ENCODE data around the gene AKAP7.
"Not testable (repeated sequence)": the region's sequence is repeated elsewhere in the genome, so short reads cannot be mapped to it uniquely, and the experiment has no call there.

Gene AKAP7

DNA sequence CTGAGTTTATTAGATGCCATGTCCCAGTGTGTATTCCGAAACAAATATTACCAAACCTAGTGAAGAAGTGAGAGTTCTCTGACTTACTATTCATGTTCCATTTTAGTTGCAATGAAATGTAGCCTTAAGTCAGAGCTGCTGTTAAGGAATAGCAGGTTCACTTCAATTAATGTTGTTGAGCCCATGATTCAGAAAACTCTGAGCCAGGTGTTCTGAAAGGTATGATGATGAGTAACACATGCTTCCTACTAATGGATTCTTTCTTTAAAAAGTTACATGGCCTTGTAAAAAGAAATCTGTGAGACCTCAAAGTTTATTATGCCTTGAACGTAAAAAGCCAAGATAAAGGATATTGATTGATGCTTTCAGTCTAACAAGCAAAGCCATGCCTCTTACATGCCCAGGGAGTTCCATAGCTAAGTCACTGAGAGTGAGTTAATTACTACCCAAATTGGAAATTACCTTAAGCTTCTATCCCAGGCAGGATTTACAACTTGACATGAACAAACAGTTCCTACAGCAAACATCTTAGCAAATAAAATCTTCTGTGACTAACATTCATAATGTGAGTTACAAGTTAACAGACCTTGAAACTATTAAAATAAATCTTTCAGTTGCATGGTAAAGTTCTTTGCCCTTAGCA is 122.9 kb downstream of the AKAP7 start:
- DNase-seq, result no peak

DNA sequence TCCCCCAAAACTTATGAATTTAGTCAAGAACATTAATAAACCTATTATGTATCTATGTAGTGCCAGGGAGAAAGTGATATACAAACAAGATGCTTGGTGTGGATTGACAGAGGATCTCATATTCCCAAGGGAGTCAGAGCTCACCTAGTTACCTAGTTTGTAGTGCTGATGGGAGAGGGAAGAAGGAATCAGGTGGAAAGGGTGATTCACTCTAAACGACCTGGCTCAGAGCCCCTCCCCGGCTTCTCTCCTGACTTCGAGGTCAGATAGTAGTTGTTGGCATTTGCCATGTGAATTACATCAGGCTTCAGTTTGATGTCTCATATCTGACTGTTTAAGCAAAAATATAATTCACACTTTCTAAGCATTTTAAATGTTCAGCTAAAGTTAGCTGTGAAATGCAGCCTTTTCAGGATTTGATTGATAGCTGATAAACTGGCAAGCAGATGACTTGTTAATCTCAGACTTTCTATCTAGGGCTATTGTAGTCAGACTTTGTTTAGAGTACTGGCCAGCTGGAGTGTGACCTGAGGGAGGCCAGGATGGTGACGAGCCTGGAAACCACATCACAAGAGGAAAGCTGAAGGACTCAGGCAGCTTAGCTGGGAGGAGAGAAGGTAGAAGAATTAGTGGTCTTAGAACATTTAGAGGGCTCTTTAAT is 123.7 kb downstream of the AKAP7 start:
- no peak for DNase-seq

DNA sequence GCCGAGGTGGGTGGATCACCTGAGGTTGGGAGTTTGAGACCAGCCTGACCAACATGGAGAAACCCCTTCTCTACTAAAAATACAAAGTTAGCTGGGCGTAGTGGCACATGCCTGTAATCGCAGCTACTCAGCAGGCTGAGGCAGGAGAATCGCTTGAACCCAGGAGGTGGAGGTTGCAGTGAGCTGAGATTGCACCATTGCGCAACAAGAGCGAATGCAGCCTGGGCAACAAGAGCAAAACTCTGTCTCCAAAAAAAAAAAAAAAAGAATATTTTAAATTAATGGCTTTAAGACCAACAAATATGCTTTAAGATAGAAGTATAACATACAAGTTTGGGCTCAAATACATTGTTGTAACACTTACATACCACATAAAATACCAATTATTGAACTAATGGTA is 125.7 kb downstream of the AKAP7 start:
- not testable (repeated sequence) for DNase-seq

DNA sequence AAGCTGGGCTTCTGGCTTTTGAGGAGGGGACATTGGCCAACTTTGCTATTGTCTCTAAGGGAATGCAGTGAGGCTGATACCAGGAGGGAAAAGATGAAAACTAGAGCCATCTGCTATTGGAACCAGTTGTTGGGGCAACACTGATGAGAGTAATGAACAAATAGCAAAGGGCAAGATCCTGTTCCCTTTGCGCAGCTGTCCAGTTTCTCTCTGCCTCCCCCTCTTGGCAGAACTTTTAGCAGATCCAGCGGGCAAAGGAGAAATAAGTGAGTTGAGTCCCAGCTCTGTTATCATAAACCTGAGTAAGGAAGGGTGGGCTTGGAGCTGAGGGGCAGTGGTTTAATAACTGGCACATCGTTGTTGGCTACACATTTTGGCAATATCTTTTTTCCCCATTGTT is 126.8 kb downstream of the AKAP7 start:
- DNase-seq, result no peak

DNA sequence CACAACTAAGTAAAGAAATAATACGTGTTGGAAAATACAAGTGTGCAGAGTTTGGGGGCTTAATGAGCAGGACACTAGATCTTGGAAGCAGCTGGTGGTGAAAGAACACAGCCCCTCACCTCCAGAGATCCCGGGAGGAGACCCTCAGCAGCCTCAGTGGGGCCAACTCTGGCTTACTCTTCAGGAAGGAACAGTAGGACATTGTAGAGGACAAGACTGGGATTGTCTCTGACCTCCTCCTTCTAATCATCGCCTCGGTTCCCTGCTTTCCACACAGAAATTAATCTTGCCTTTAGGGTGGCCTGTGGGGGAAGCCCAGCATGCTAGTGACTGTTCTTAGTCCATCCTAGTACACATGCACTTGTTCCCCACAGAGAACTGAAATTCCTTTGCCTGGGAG is 130.7 kb downstream of the AKAP7 start:
- no peak for DNase-seq

DNA sequence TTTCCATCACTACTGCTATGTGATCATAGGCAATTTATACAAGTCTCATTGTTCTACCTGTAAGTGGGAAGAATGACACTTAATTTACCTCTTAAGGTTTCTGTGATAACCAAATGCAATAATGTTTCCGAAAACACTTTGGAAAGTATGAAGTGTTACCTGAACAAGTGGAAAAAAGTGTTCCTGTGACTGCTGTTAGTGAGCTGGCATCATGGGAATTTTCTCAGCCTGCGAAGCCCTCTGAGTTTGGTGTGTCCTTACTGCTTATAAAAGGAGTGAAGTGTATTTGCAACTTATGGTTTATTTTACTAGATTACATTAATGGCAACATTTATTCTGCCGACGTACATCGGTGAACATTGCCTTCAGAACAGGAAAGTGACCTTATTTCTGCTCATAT is 133.0 kb downstream of the AKAP7 start:
- DNase-seq, result no peak

DNA sequence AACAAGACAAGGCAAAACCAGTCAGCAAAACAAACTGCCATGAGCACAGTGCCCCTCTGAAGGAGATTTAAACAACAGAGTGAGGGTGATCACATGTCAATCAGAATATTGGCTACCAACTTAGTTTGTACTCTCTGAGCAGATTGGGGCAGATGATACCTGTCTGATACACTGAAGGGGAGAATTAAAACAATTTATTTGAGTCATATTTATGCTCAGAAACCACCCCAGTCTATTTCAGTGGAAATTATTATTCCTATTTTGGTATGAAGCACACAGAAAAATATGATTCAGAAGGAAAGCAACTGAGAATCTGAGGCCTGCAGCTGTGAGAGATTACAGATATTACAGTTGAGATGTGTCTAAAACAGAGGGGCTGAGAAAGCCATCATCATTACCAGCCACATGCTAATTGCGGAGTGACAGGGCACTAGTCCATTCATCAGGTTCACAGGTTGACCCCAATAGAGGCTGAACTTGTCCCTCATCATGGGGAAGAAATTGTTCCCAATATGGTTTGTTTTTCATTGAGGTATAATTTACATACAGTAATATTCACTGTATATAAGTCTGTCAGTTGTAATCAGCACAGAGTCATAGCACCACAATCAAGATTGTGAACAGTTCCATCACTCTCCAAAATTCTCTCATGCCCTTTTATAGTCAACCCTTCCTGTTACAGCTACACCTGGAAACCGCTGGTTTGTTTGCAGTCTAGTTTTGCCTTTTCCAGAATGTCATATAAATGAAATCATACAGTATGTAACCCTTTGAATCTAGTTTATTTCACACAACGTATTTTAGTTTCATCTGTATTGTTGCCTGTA is 134.5 kb downstream of the AKAP7 start:
- DNase-seq, result no peak

DNA sequence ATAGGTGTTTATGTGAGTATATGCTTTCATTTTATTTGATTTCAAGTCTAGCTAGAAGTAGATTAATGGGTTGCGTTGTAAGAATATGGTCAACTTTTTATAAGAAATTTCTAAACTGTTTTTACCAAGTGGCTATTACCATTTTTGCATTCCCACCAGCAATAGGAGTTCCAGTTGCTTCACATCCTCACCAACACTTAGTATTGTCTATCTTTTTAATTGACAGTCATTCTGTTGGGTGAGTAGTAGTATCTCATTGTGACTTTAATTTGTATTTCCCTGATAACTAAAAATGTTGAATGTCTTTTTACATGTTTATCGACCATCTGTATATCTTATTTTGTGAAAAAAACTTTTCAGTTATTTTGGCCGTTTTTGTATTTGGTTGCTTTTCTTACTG is 135.3 kb downstream of the AKAP7 start:
- DNase-seq, result no peak

DNA sequence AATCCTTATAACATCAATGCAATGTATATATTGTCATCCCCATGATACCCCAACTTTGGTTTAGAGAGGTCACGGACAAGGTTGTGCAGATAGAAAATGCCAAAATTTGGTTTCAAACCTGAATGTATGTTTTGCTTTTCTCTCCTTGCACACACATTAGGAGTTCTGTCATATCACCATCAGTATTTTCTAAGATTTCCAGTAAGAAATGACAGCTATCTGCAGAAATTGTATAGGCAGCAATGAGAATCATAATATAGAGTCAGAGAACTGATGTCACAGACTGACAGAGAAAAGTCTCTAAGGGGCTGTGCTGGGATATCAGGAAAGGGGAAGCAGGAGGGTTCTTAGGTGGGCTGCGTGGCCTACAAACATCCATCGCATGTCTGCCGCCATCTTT is 140.0 kb downstream of the AKAP7 start:
- no peak for DNase-seq

DNA sequence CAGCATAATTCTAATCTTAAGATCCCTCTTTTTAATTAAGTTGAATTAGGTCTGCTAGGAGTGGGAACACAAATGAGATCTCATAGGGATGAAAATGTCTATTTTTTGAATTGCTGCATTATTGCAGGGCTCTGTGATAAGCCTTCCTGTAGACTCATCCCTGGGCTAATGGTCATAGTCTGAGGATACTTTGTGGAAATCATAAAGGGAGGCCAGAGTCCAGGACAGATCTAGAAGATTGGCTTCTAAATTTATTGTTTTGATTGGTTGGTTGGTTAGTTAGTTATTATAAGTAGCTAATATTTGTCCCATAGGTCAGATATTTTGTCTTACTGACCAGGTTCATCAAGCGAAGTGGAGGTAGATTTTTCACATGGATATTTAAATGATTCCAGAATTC is 142.3 kb downstream of the AKAP7 start:
- DNase-seq, result no peak

DNA sequence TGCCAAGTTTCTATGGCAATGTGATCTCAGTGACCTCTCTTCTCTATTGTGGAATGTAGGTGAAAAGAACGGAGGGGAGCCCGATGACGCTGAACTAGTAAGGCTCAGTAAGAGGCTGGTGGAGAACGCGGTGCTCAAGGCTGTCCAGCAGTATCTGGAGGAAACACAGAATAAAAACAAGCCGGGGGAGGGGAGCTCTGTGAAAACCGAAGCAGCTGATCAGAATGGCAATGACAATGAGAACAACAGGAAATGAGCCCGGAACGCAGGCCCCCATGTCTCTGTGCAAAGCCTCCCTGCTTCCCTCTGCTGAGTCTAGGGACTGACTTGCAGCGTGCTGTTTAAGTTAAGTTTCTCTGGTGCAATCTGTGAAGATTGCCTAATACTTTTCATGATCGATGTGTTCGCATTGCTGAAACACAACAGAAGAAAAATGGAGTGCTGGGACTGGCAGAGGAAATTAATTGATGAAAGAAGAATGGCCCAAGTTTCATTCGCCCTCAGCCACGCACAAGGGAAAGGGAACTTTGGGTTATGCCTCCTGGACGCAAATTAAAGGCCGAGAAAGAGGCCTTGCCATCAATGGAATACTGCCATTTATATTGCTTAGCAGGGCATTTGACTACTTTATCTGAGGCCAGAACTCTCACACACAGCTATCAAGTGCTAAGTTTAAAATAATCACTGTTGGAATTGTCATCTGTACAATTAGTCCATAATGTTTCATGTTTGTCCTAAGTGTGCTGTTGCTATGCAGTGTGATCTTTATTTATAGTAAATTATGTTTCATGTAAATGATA is 146.4 kb downstream of the AKAP7 start:
- peak; percentile 27 for DNase-seq

DNA sequence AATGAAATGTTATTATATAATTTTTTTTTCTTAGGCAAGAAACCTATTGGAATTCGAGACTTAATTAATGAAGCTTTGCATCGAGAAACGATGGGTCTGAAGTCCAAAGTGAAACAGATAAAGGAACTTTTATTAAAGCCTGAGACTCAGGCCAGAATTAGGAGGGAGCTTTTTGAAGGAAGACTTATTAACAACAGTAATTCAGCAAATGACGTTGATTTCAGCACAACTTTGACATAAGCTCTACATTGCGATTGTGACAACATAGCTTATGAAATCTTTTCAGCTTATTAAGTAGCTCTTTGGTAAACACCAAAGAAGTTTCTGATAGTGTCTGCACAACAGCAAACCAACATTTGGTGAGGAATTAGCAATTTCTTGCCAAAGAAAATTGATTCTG is 147.1 kb downstream of the AKAP7 start:
- no peak for DNase-seq

DNA sequence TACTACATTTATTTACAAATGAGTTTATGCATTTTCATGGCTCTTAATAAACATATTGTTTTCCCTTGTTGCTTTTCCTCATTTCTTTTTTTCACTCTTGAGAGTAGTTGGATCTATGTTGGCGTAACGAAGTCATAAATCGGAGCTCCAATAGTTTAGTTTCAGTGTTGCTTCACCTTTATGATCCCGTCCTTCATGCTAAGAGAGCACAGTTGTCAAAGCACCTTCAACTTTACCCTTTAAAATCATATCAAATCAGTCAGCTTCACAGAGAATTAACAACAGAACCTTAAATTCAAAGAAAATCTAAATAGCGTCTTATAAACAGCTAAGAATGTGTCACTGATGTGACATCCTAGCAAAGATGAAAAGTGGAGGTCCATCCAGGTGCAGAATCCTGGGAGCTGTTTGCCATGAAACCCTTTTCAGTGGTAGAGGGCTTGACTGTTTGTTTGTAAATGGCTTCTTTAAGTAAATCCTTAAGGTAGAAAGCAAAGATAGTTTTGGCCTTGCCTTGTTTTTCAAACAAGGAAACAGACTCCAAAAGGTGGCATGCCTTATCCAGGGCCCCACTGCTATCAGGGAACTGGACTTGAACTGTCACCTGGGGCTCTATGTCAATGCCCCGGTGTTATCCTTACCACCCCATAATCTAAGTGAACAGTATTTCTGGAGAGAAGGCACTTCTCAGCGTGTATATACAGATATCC is 148.4 kb downstream of the AKAP7 start:
- DNase-seq, result no peak

DNA sequence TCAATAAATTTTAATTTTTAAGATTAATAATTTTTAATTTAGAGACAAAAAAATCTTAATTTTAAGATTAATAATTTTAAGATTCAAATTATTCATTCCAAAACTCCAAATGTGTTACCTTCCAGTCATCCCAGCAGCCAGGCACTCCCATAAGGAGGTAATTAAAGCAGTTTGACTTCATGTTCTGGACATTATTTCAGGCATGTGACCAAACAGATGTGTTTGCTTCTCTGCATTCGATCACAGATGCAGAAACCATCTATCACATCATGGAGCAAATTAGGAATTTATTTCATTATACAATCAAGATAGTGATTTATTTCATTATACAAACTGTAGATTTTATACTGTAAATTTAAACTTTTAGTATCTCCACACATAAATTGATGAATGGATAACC is 150.3 kb downstream of the AKAP7 start:
- DNase-seq, result no peak

DNA sequence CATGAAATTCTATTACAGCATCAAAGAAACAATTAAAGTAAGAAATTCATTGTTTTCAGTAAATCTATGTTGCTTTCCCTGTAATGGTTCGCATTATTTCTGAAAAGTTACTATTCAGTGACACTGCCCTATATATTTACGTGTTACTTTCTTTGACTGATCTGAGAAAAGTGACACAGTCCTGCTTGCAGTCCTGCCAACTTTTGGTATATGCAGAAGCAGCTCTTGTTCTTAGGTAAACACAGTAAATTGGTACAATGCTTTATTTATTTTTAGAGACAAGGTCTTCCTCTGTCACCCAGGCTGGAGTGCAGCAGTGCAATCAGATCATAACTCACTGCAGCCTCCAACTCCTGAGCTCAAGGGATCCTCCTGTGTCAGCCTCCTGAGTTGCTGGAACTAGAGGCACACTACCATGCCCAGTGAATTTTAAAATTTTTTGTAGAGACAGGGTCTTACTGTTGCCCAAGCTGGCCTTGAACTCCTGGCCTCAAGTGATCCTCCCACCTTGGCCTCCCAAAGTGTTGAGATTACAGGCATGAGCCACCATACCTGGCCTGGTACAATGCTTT is 151.3 kb downstream of the AKAP7 start:
- no peak for DNase-seq

DNA sequence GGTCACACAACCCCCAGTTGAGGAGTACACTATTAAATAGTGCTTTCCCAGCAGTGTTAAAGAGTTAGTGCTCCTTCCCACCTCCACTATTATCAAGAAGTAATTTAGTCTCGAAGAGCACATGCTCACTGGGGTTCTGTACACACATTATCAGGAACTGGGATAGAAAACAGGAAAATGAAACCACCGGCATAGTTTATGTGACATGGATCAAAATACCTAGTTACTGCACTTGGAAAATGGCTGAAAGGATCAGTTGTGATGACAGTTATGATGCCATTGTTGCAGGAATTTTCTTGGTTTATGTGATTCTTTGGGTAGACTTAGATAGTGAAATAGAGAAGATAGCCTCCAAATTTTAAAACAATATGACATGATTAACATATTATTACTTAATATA is 152.9 kb downstream of the AKAP7 start:
- DNase-seq, result no peak

DNA sequence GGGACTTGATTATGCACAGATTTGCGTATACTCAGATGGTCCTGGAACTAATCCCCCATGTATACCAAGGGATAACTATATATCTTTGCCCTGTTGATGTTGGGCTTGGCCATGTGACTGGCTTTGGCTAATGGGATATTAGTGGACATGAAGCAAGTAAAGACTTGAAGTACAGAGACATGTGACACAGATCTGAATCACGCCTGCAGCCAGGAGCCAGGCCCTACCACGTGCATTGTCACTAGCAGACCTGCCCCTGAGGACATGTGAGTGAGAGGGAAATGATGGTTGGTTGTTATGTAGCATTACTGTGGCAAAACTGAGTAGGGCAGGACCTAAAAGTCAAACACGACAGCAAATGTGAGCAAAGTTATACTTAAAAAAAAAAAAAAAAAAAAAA is 155.7 kb downstream of the AKAP7 start:
- no peak for DNase-seq

DNA sequence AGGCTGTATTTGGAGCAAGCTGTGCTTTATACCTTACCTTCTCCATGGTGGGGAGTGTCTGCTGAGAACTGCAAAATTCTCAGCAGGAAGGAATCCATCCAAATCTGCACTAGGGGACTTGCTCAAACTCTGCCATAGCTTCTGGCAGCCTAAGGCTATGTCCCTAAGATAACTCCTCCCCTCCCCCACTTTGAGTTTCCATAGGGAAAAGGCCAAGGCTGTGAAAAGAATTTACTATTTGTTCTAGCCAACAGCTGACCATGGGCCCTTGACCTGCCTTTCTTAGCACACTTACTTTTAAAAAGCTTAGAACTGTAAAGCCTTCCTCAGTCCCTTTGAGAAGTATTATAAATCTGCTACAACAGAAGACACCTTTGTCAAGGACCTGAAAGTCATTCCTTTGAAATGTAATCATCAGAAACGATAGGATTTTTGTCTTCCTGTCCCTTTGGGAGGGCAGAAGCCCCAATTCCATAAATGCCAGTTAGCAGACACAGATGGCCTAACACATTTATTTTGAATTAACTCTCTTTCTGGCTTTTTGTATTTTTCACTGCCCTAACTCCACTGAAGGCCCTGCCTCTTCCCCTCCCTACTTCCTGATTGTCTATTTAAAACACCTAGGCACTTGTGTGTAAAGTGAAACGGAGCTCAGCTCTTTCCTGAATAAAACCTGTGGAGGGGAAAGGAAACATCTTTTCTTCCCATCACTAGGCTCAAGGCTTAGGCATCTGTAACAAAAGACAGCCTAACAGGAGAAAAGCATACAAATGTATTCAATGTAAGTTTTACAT is 157.1 kb downstream of the AKAP7 start:
- no peak for DNase-seq

DNA sequence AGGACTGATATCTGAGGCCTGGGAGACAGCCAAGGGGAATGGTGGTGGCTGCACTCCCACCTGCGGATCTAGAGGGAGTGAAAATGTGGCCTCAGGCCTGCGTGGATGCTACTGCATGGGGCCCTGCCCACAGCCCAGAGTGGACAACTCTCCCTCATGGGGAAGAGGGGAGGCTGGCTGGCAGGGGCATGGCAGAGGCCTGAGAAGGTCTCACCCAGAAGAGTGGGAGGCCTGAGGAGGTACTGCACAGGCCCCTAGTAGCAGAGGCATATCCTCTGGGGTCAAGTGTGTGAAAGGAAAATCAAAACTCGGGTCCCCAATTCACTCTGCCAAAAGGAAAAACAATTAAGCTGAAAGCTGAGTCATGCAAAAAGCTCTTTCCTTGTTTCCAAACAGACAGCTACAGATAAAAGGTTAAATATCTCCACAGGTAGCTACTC is 158.2 kb downstream of the AKAP7 start:
- DNase-seq, result no peak

DNA sequence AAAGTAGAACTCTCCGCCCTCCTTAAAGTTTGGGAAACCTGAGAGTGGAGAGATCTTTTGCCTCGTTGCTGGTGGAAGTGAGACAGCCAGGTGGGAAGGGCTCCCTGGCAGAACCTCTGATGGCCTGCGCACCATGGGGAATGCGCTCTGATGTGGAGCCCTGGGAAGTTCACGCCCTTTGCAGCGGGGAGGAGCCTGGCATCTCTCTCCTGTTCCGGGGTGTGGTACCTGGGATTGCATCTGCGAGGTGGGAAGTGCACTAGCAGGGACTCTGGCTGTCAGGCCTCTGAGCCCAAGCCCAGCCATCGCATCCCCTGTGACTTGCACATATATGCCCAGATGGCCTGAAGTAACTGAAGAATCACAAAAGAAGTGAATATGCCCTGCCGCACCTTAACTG is 159.8 kb downstream of the AKAP7 start:
- no peak for DNase-seq

DNA sequence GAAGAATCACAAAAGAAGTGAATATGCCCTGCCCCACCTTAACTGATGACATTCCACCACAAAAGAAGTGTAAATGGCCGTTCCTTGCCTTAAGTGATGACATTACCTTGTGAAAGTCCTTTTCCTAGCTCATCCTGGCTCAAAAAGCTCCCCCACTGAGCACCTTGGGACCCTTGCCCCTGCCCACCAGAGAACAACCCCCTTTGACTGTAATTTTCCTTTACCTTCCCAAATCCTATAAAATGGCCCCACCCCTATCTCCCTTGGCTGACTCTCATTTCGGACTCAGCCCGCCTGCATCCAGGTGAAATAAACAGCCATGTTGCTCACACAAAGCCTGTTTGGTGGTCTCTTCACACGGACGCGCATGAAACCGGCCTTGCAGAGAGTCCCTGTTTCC is 165.6 kb downstream of the AKAP7 start:
- DNase-seq, result not testable (repeated sequence)

Data from GDM1 (cell line).